GM19397 (cell line): ENCODE data around the gene SOCS1.

Experiments
- ATAC-seq: cut with Tn5 transposase; IDR thresholded peaks from one replicate; pipeline ENCODE4 v1.9.1; 2021; ENCODE audit warnings: mild to moderate bottlenecking, moderate library complexity; ENCODE audit not compliant: unreplicated experiment

Gene SOCS1

GRCh38 chr16:11208916-11209665 is 46.9 kb downstream of the SOCS1 start:
- no peak for ATAC-seq

- ATAC-seq, result no peak
These were observed 48.4 kb downstream of the SOCS1 start for GRCh38 chr16:11207646-11208045.

- ATAC-seq, result no peak
These were observed 50.0 kb downstream of the SOCS1 start for GRCh38 chr16:11205754-11206581.

GRCh38 chr16:11205065-11205699 is 50.8 kb downstream of the SOCS1 start:
- ATAC-seq, result no peak

GRCh38 chr16:11204513-11205047 is 51.4 kb downstream of the SOCS1 start:
- ATAC-seq, result no peak
